Kidney epithelial cell (primary cell): ENCODE measurements around the gene ADAP1. TPM values are rescaled to one million over a fixed set of nuclear protein-coding genes. Genes with fewer than 3 reads are reported as not detected.
"Not testable (repeated sequence)": the region's sequence is repeated elsewhere in the genome, so short reads cannot be mapped to it uniquely, and the experiment has no call there.

Experiments
- DNase-seq: peaks from one replicate; pipeline ENCODE4 v3.0.0-alpha.2; 2010; ENCODE audit warnings: low read depth
- H3K27me3 ChIP-seq: 2 replicates; pipeline ENCODE4 v1.6.0; 2011; ENCODE audit warnings: low read length; ENCODE audit not compliant: control insufficient read depth, insufficient read depth
- H3K36me3 ChIP-seq: 2 replicates; pipeline ENCODE4 v1.5.1; 2011; ENCODE audit warnings: low read length; ENCODE audit not compliant: control insufficient read depth, insufficient read depth
- H3K4me3 ChIP-seq: 2 replicates; pipeline ENCODE4 v1.5.1; 2011; ENCODE audit warnings: low read depth, mild to moderate bottlenecking, control low read depth, low read length
- CTCF ChIP-seq: IDR thresholded peaks from 2 replicates; pipeline ENCODE4 v1.5.1; 2011; ENCODE audit warnings: mild to moderate bottlenecking, moderate library complexity, low read length, control low read depth, inconsistent platforms; ENCODE audit not compliant: insufficient read depth, poor library complexity, severe bottlenecking
- total RNA-seq: library from RNA; depleted of rRNA; stranded (reverse); fragments of >200 nt; gene quantifications from 2 replicates; pipeline ENCODE4 v1.2.3, GENCODE V29; 2015

ADAP1 gene
- total RNA-seq, 1 donor from 2014 or later, result 14.3 TPM

- DNase-seq, result no peak
- H3K4me3 ChIP-seq, result no peak overlapping the region
- TF ChIP-seq CTCF, result no peak
- peaks cover 6% of the 10 kb centered on the region for H3K27me3 ChIP-seq
- no peaks in the 10 kb centered on the region for H3K36me3 ChIP-seq
Observed at GRCh38 chr7:947391-948210, 6.9 kb downstream of the ADAP1 start.

- H3K4me3 ChIP-seq, result no peak overlapping the region
- no peak for TF ChIP-seq CTCF
Observed at GRCh38 chr7:946256-946996, 8.1 kb downstream of the ADAP1 start.

DNA sequence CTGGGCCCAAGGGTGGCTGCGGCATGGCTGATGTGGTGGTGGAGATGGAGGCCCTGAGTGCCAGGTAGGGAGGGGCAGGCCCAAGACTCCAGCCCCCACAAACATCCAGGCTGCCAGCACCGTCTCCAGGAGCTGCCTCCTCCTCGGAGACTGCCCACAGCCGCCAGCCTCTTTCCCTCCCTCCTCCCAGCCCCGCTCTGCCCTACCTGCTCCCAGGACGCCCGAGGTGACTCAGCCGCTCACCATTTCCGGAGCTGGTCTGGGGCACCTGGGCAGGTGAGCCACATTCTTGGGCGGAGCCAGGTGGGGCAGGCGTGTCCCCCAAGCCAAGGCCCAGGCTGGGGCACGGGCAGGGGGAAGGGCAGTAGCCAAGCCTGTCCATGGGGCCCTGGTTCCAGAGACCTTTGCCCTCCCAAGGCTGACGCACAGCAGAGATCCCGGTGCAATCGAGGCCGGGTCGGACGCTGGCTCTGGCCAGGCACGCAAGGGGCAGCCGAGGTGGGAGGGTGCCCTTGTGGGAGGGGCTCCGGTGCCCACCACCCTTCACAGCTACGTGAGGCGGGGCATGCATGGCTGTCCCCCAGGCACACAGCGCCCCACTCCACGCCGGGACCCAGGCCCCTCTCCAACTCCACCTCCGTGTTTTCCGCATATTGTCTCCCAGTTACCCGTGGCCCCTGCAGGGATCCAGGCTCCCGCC lies 8.8 kb downstream of the ADAP1 start:
- no peak overlapping the region for H3K4me3 ChIP-seq
- TF ChIP-seq CTCF, result no peak
- peaks cover 3% of the 10 kb centered on the region for H3K27me3 ChIP-seq
- no peak for DNase-seq
- H3K36me3 ChIP-seq, result no peaks in the 10 kb centered on the region

More at GRCh38 chr7:946256-946996, 8.1 kb downstream of the ADAP1 start:
- Histone ChIP-seq H3K27me3 (peaks cover 3% of the 10 kb centered on the region), H3K36me3 (no peaks in the 10 kb centered on the region)
- DNase-seq, result no peak

GRCh38 chr7:945147-945555 lies 9.3 kb downstream of the ADAP1 start:
- no peaks in the 10 kb centered on the region for H3K36me3 ChIP-seq
- H3K4me3 ChIP-seq, result no peak overlapping the region
- DNase-seq, result no peak
- peaks cover 3% of the 10 kb centered on the region for H3K27me3 ChIP-seq
- TF ChIP-seq CTCF, result no peak

DNA sequence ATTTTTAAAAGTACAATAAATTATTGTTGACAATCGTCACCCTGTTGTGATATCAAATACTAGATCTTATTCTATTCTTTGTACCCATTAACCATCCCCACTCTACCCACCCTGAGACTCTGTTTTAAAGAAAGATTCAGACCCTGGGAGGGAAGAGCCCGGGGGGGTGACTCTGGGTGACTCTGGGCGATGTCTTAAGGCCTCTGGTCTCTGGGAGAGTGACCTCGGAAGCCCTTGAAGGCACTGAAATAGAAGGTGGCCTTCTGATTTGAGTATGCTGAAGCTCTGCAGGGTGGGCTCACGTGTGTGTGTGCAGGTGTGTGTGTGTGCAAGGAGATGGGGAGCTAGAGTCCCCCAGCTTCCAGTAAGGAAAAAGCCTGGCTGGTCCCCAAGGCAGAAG lies 9.7 kb downstream of the ADAP1 start:
- no peak overlapping the region for H3K4me3 ChIP-seq
- no peak for TF ChIP-seq CTCF

DNA sequence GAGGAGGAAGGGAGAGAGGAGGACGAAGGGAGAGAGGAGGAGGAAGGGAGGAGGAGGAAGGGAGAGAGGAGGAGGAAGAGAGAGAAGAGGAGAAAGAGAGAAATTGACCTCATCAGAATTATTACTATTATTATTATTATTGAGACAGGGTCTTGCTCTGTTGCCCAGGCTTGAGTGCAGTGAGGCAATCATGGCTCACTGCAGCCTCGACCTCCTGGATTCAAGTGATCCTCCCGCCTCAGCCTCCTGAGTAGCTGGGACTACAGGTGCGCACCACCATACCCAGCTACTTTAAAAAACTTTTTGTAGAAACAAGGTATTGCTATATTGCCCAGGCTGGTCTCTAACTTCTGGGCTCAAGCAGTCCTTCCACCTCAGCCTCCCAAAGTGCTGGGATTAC lies 10.7 kb downstream of the ADAP1 start:
- H3K27me3 ChIP-seq, H3K36me3 ChIP-seq, DNase-seq, H3K4me3 ChIP-seq: not testable (repeated sequence)

More for the DNA sequence above, 9.7 kb downstream of the ADAP1 start:
- no peak for DNase-seq
- no peaks in the 10 kb centered on the region for H3K36me3 ChIP-seq
- H3K27me3 ChIP-seq, result peaks cover 6% of the 10 kb centered on the region
